ENCODE measurements around the gene GALP.

GRCh38 chr19:56218961-56219360 lies 43.2 kb downstream of the GALP start:
- TF ChIP-seq CTCF (IDR thresholded peaks at IDR 0.05; ENCODE audit: low read depth, low read length, poor library complexity, severe bottlenecking) (no peak), EZH2phosphoT487 (IDR thresholded peaks at IDR 0.05; ENCODE audit: borderline replicate concordance, low read length) (no peak)
